Stomach (tissue), 9 donors: ENCODE data around the gene GOLGA6A. TPM values are rescaled to one million over a fixed set of nuclear protein-coding genes. Genes with fewer than 3 reads are reported as not detected.
A peak's percentile ranks its signal among the peaks of the same experiment; 100 is the strongest.

Experiments
- DNase-seq, 2 donors: peaks; one replicate each; pipeline versions ENCODE4 v3.0.0 to v3.0.0-alpha.2; 2013 to 2019
- H3K27ac ChIP-seq, 5 donors: fragments of 200-600 bp in 4 of 5; sonication (generic) in 4 of 5; one replicate each; pipeline ENCODE4 v1.5.1; 2013 to 2019; ENCODE audit warnings: mild to moderate bottlenecking in 1 of 5, moderate library complexity in 1 of 5
- H3K27me3 ChIP-seq, 3 donors: fragments of 200-600 bp; sonication (generic); one replicate each; pipeline ENCODE4 v1.5.1; 2017 to 2019; ENCODE audit warnings: mixed run types in 1 of 3
- H3K36me3 ChIP-seq, 4 donors: fragments of 200-600 bp; sonication (generic); 1 replicate in 3 of 4; 2 replicates in 1 of 4; pipeline ENCODE4 v1.5.1; 2016 to 2019
- H3K4me1 ChIP-seq, 4 donors: fragments of 200-600 bp; sonication (generic); one replicate each; pipeline ENCODE4 v1.5.1; 2016 to 2019
- H3K4me3 ChIP-seq, 4 donors: fragments of 200-600 bp; sonication (generic) in 3 of 4; one replicate each; pipeline ENCODE4 v1.5.1; 2016 to 2019; ENCODE audit warnings: mild to moderate bottlenecking in 1 of 4
- H3K9me3 ChIP-seq, 4 donors: fragments of 200-600 bp; sonication (generic); one replicate each; pipeline ENCODE4 v1.5.1; 2016 to 2019
- EP300 ChIP-seq: sonication (generic); formaldehyde crosslinking; IDR thresholded peaks from one replicate; pipeline ENCODE4 v1.6.1; 2017; ENCODE audit warnings: antibody characterized with exemption
- POLR2A ChIP-seq, 4 donors: fragments of 450-650 bp; IDR thresholded peaks; one replicate each; pipeline ENCODE4 v1.6.1; 2016; ENCODE audit warnings: antibody characterized with exemption in 4 of 4, control low read depth in 2 of 4, mild to moderate bottlenecking in 1 of 4, moderate library complexity in 1 of 4
- POLR2AphosphoS5 ChIP-seq, 3 donors: sonication (generic); formaldehyde crosslinking; IDR thresholded peaks; one replicate each; pipeline ENCODE4 v1.6.1; 2016; ENCODE audit warnings: antibody characterized with exemption in 3 of 3
- WGBS, 5 donors: extraction: QIAGEN DNeasy Blood & Tissue Kit in 3 of 5; methylation state at CpG; one replicate each; pipeline versions ENCODE4 v1.1.5 to v1.1.7; 2013 to 2018; 5-methylcytosine and 5-hydroxymethylcytosine counted together
- intact Hi-C: fragments of 100-400 bp; cut with DNase I; formaldehyde crosslinking; loops from one replicate; pipeline ENCODE4 v1.15.1; 2023; ENCODE audit warnings: low total_unique reads
- polyA plus RNA-seq, 3 donors: library from polyadenylated mRNA; stranded (reverse); fragments of 200-250 nt; gene quantifications; one replicate each; pipeline ENCODE4 v1.2.3, GENCODE V29; 2013
- total RNA-seq, 5 donors: library from RNA; depleted of rRNA; stranded (reverse); fragments of >200 nt; gene quantifications; one replicate each; pipeline versions ENCODE4 v1.1.0 to v1.2.3, GENCODE V29; 2014 to 2016
- TF ChIP-seq, protein P1 (sequence below), 7 experiments: fragments of 450-650 bp in 4 of 7; fragments of 200-600 bp in 3 of 7; sonication (generic) in 3 of 7; IDR thresholded peaks; one replicate each; pipeline ENCODE4 v1.5.1; 2016 to 2019; ENCODE audit warnings: antibody characterized with exemption in 7 of 7, control low read depth in 2 of 7, mild to moderate bottlenecking in 1 of 7
- donor health status: healthy with polysubstance abuse.
- donor health status: Bipolar disorder and iron deficiency.
- donor health status: healthy.

GOLGA6A gene
- total and polyA plus RNA-seq, 8 donors: 1.1 TPM; not detected in 7

DNA sequence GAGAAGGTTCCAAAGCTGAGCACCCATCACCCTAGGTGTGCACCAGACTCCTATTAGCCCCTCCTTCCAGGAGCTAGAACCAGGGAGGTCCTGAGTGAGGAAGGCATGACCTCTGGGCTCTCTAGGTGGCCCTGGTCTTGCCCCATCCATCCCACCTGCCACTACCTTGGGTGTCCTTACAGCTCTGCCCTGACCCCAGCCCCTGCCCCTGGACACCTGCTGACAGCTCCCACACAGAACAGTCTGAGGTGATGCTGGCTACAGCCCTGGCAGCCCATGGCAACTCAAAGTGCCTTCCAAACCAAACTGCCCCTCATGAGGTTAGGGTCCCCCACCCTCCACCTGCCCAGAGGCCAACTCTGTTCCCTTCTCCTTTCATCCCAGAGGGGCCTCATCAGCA, 37.2 kb downstream of the GOLGA6A start:
- peaks cover 0 to 38% (median 37%) of the 10 kb centered on the region in 4 donors for H3K36me3 ChIP-seq
- no peaks in the 10 kb centered on the region for H3K27me3 ChIP-seq
- intact Hi-C loops: no loop called here
- no peak overlapping the region for H3K4me3 ChIP-seq
- H3K4me1 ChIP-seq: peaks cover 17 to 31% (median 29%) of the 10 kb centered on the region in 4 donors
- H3K27ac ChIP-seq: peak overlapping the region in 1 of 5 donors; percentile 58
- DNase-seq: no peak
- H3K9me3 ChIP-seq: no peaks in the 10 kb centered on the region
- no peak for TF ChIP-seq POLR2A (IDR thresholded peaks at IDR 0.05)
- TF ChIP-seq POLR2AphosphoS5 (IDR thresholded peaks at IDR 0.05): no peak
- no peak for TF ChIP-seq EP300
- TF ChIP-seq, protein P1, sequence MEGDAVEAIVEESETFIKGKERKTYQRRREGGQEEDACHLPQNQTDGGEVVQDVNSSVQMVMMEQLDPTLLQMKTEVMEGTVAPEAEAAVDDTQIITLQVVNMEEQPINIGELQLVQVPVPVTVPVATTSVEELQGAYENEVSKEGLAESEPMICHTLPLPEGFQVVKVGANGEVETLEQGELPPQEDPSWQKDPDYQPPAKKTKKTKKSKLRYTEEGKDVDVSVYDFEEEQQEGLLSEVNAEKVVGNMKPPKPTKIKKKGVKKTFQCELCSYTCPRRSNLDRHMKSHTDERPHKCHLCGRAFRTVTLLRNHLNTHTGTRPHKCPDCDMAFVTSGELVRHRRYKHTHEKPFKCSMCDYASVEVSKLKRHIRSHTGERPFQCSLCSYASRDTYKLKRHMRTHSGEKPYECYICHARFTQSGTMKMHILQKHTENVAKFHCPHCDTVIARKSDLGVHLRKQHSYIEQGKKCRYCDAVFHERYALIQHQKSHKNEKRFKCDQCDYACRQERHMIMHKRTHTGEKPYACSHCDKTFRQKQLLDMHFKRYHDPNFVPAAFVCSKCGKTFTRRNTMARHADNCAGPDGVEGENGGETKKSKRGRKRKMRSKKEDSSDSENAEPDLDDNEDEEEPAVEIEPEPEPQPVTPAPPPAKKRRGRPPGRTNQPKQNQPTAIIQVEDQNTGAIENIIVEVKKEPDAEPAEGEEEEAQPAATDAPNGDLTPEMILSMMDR (IDR thresholded peaks at IDR 0.05): no peak

DNA sequence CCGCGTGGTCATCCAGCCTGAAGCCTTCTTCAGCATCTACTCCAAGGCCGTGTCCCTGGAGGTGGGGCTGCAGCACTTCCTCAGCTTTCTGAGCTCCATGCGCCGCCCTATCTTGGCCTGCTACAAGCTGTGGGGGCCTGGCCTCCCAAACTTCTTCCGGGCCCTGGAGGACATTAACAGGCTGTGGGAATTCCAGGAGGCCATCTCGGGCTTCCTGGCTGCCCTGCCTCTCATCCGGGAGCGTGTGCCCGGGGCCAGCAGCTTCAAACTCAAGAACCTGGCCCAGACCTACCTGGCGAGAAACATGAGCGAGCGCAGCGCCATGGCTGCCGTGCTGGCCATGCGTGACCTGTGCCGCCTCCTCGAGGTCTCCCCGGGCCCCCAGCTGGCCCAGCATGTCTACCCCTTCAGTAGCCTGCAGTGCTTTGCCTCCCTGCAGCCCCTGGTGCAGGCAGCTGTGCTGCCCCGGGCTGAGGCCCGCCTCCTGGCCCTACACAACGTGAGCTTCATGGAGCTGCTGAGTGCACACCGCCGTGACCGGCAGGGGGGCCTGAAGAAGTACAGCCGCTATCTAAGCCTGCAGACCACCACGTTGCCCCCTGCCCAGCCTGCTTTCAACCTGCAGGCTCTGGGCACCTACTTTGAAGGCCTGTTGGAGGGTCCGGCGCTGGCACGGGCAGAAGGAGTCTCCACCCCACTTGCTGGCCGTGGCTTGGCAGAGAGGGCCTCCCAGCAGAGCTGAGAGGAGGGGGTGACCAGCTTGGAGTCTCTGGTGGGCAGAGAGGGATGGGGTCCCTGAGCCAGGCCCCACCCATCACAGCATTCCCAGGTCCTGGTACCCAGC, 37.9 kb downstream of the GOLGA6A start:
- H3K27me3 ChIP-seq: no peaks in the 10 kb centered on the region
- peaks cover 20 to 36% (median 35%) of the 10 kb centered on the region in 4 donors for H3K4me1 ChIP-seq
- peaks cover 0 to 38% (median 37%) of the 10 kb centered on the region in 4 donors for H3K36me3 ChIP-seq
- TF ChIP-seq POLR2A (IDR thresholded peaks at IDR 0.05) (no peak), POLR2AphosphoS5 (IDR thresholded peaks at IDR 0.05) (no peak), EP300 (no peak)
- DNase-seq: peak in 1 of 2 donors; percentile 42
- peak overlapping the region; percentile 0 to 70 (median 58) for H3K27ac ChIP-seq
- H3K9me3 ChIP-seq: no peaks in the 10 kb centered on the region
- WGBS, 5 donors: 77 to 88% (median 84%) methylated on average over 19 to 31 of the region's 31 CpGs
- intact Hi-C loops: no loop called here
- H3K4me3 ChIP-seq: no peak overlapping the region

DNA sequence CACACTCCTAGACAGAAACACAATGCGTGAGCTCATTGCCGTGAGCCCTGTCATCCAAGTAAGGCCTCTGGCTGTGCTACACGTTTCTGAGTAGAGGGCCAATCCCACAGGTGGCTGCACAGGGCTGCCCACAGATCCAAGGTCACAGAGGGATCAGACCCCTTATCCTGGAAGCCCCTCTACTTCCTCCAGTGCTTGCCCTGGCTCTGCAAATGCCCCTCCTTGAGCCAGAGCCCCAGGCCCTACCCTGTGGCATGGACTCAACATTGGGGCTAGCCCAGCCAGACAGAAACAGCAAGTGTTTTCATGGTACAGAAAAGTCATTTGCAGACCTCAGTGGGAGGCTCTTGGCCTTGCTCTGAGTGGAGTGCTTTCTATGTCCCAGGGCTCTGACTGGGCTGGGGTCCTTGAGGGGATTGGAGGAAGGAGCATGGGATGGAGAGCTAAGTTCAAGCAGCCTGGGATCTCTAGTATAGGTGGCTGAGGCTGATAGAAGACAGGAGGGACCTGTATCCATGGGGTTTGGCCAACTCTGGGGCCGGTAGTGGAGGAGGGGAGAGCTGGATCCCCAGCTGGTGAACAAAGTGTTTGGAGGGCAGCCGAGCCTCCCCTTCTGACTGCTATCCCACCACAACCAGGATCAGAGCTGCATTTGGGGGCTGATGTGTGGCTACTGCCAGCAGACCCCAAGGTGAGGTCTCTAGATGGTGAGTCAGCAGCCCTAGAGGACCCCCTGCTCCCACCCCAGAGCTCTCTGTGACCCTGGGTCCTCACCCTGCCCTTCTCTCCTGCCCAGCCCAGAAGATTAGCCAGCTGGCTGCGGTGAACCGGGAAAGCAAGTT, 38.7 kb downstream of the GOLGA6A start:
- WGBS, 5 donors: 65 to 84% (median 84%) methylated on average over 4 to 7 of the region's 7 CpGs
- Histone ChIP-seq H3K27ac (peak overlapping the region; percentile 0 to 70 (median 58)), H3K36me3 (peaks cover 0 to 41% (median 37%) of the 10 kb centered on the region in 4 donors), H3K4me1 (peaks cover 26 to 40% (median 40%) of the 10 kb centered on the region in 4 donors), H3K9me3 (no peaks in the 10 kb centered on the region), H3K27me3 (no peaks in the 10 kb centered on the region), H3K4me3 (no peak overlapping the region)
- intact Hi-C loops: no loop called here
- TF ChIP-seq, protein P1 (IDR thresholded peaks at IDR 0.05): no peak
- TF ChIP-seq EP300 (no peak), POLR2A (IDR thresholded peaks at IDR 0.05) (no peak), POLR2AphosphoS5 (IDR thresholded peaks at IDR 0.05) (no peak)
- DNase-seq: no peak

DNA sequence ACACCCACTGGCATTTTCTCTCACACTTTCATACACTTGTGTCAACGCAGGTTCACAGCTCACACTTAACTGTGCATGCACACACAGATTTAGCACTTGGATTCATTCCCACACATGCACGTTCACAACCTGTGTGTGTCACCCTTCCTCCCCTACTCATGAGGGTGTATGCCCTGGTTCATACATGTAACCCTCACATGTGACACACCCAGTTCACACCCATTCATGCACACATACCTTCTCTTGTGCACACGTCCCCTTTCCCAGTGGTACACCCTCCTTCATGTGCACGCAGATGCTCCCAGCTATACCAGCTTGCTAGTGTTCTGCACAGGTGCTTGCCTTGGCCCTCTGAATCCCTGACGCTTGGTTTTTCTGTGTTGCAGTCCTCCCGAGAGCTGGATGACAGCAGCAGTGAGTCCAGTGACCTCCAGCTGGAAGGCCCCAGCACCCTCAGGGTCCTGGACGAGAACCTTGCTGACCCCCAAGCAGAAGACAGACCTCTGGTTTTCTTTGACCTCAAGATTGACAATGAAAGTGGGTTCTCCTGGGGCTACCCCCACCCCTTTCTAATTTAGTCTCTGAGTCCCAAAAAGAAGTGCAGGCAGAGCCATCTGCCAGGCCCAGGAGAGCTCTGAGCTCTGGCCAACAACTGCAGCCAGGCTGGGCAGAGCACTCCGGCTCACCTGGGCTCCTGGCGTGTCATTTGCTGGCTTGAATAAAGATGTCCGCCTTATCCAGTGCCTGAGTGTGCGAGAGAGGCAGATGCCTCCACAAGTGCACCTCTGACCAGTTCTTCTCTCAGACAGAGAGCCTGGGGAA, 39.5 kb downstream of the GOLGA6A start:
- WGBS, 5 donors: 85 to 95% (median 91%) methylated on average over 9 to 11 of the region's 11 CpGs
- Histone ChIP-seq H3K27me3 (no peaks in the 10 kb centered on the region), H3K4me1 (peaks cover 19 to 37% (median 34%) of the 10 kb centered on the region in 4 donors), H3K36me3 (peaks cover 0 to 47% (median 42%) of the 10 kb centered on the region in 4 donors), H3K4me3 (no peak overlapping the region), H3K27ac (peak overlapping the region in 3 of 5 donors; percentile 62 to 70 (median 70)), H3K9me3 (no peaks in the 10 kb centered on the region)
- TF ChIP-seq, protein P1 (IDR thresholded peaks at IDR 0.05): no peak
- no peak for TF ChIP-seq POLR2A (IDR thresholded peaks at IDR 0.05)
- no peak for TF ChIP-seq EP300
- intact Hi-C loops: no loop called here
- no peak for DNase-seq
